ENCODE data around the gene NOS1AP. TPM values are rescaled to one million over a fixed set of nuclear protein-coding genes. Genes with fewer than 3 reads are reported as not detected.

Gene NOS1AP
- total RNA-seq, 1 experiment from 2014 or later, result 14.7 TPM

GRCh38 chr1:162310337-162310736 lies 240.8 kb downstream of the NOS1AP start:
- ChIA-PET CTCF (interaction anchor here (2.5 kb wide), 1 partner anchor 47 kb away, joined by 9 read pairs; no protein-coding TSS in a partner anchor), POLR2A (no interaction called here)
- TF ChIP-seq KAT7 (CRISPR knock-in tag; IDR thresholded peaks at IDR 0.05; ENCODE audit: borderline replicate concordance) (no peak), NR3C1 (CRISPR knock-in tag; conservative IDR thresholded peaks at IDR 0.05; ENCODE audit: low read depth) (no peak), MYBL2 (CRISPR knock-in tag; IDR thresholded peaks at IDR 0.05) (no peak), SMAD3 (CRISPR knock-in tag; IDR thresholded peaks at IDR 0.05; ENCODE audit: borderline replicate concordance) (no peak), TCF7 (CRISPR knock-in tag; IDR thresholded peaks at IDR 0.05; ENCODE audit: low read depth) (no peak), ZNF219 (CRISPR knock-in tag; IDR thresholded peaks at IDR 0.05; ENCODE audit: borderline replicate concordance) (no peak), ZNF317 (CRISPR knock-in tag; IDR thresholded peaks at IDR 0.05; ENCODE audit: borderline replicate concordance, low read depth) (no peak), FOXP1 (CRISPR knock-in tag; IDR thresholded peaks at IDR 0.05; ENCODE audit: borderline replicate concordance) (no peak), ZNF263 (CRISPR knock-in tag; IDR thresholded peaks at IDR 0.05; ENCODE audit: low read depth) (no peak), ATF1 (CRISPR knock-in tag; IDR thresholded peaks at IDR 0.05) (no peak), JAZF1 (CRISPR knock-in tag; IDR thresholded peaks at IDR 0.05) (no peak), FOXJ3 (CRISPR knock-in tag; IDR thresholded peaks at IDR 0.05; ENCODE audit: borderline replicate concordance) (no peak), NFYB (CRISPR knock-in tag; conservative IDR thresholded peaks at IDR 0.05; ENCODE audit: low read depth) (no peak), ZNF425 (CRISPR knock-in tag; conservative IDR thresholded peaks at IDR 0.05) (no peak), ZNF121 (CRISPR knock-in tag; IDR thresholded peaks at IDR 0.05) (no peak), TP53 (CRISPR knock-in tag; IDR thresholded peaks at IDR 0.05) (no peak)
- TF ChIP-seq, protein P1, sequence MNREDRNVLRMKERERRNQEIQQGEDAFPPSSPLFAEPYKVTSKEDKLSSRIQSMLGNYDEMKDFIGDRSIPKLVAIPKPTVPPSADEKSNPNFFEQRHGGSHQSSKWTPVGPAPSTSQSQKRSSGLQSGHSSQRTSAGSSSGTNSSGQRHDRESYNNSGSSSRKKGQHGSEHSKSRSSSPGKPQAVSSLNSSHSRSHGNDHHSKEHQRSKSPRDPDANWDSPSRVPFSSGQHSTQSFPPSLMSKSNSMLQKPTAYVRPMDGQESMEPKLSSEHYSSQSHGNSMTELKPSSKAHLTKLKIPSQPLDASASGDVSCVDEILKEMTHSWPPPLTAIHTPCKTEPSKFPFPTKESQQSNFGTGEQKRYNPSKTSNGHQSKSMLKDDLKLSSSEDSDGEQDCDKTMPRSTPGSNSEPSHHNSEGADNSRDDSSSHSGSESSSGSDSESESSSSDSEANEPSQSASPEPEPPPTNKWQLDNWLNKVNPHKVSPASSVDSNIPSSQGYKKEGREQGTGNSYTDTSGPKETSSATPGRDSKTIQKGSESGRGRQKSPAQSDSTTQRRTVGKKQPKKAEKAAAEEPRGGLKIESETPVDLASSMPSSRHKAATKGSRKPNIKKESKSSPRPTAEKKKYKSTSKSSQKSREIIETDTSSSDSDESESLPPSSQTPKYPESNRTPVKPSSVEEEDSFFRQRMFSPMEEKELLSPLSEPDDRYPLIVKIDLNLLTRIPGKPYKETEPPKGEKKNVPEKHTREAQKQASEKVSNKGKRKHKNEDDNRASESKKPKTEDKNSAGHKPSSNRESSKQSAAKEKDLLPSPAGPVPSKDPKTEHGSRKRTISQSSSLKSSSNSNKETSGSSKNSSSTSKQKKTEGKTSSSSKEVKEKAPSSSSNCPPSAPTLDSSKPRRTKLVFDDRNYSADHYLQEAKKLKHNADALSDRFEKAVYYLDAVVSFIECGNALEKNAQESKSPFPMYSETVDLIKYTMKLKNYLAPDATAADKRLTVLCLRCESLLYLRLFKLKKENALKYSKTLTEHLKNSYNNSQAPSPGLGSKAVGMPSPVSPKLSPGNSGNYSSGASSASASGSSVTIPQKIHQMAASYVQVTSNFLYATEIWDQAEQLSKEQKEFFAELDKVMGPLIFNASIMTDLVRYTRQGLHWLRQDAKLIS (CRISPR knock-in tag; IDR thresholded peaks at IDR 0.05; ENCODE audit: borderline replicate concordance), result no peak
- TF ChIP-seq, protein P2, sequence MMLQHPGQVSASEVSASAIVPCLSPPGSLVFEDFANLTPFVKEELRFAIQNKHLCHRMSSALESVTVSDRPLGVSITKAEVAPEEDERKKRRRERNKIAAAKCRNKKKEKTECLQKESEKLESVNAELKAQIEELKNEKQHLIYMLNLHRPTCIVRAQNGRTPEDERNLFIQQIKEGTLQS (CRISPR knock-in tag; conservative IDR thresholded peaks at IDR 0.05), result no peak
- TF ChIP-seq, protein P3, sequence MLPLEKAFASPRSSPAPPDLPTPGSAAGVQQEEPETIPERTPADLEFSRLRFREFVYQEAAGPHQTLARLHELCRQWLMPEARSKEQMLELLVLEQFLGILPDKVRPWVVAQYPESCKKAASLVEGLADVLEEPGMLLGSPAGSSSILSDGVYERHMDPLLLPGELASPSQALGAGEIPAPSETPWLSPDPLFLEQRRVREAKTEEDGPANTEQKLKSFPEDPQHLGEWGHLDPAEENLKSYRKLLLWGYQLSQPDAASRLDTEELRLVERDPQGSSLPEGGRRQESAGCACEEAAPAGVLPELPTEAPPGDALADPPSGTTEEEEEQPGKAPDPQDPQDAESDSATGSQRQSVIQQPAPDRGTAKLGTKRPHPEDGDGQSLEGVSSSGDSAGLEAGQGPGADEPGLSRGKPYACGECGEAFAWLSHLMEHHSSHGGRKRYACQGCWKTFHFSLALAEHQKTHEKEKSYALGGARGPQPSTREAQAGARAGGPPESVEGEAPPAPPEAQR (CRISPR knock-in tag; IDR thresholded peaks at IDR 0.05), result no peak
- Mint-ChIP-seq H3K36me3 (no peaks in the 10 kb centered on the region; the same call in none of the 2 replicates), H3K27me3 (ENCODE audit: low read depth) (no peaks in the 10 kb centered on the region), H3K4me3 (no peak overlapping the region), H3K9me3 (peaks cover 19% of the 10 kb centered on the region), H3K4me1 (peaks cover 22% of the 10 kb centered on the region), H3K27ac (no peak overlapping the region)
- DNase-seq (ENCODE audit: low spot score), result no peak
- no peak for ATAC-seq

Data from WTC11 (cell line).